IMR-90 (cell line): ENCODE measurements around the gene RTKN. TPM values are rescaled to one million over a fixed set of nuclear protein-coding genes. Genes with fewer than 3 reads are reported as not detected.

Experiments used
- ATAC-seq: fragments of 200-7000 bp; cut with Tn5 transposase; 2 replicates; pipeline ENCODE4 v1.9.1; 2020; ENCODE audit warnings: low read depth, mild to moderate bottlenecking, moderate library complexity
- BruUV-seq: library from RNA; stranded (reverse); fragments of 400-500 nt; replicated peaks from 2 replicates; lab custom pipeline; 2021; lab: Mats Ljungman, UMichigan
- CTCF ChIA-PET: fragments of 300-600 bp; formaldehyde crosslinking; extraction: SDS; loops from one replicate; lab custom pipeline; 2021; ENCODE audit warnings: antibody characterized with exemption; lab: Yijun Ruan, JAX
- POLR2A ChIA-PET: fragments of 300-600 bp; sonication (Branson Sonifier 250); formaldehyde crosslinking; loops from one replicate; lab custom pipeline; 2022; ENCODE audit warnings: antibody characterized with exemption; ENCODE audit not compliant: unreplicated experiment; lab: Charles Lee
- DNase-seq: peaks from one replicate; pipeline ENCODE4 v3.0.0; 2013
- H2AFZ ChIP-seq: replicated peaks from 2 replicates; pipeline ENCODE3; 2013; ENCODE audit warnings: low read length, mild to moderate bottlenecking; ENCODE audit not compliant: poor library complexity
- H2AK5ac ChIP-seq: 2 replicates; pipeline ENCODE4 v1.6.1; 2013; ENCODE audit warnings: low read depth, low read length, inconsistent platforms
- H2AK9ac ChIP-seq: replicated peaks from 2 replicates; pipeline ENCODE3; 2013; ENCODE audit warnings: mild to moderate bottlenecking, low read depth, low read length, moderate library complexity; ENCODE audit not compliant: poor library complexity
- H2BK120ac ChIP-seq: 2 replicates; pipeline ENCODE4 v1.6.1; 2013; ENCODE audit warnings: low read depth, low read length, inconsistent platforms
- H2BK15ac ChIP-seq: 3 replicates; pipeline ENCODE4 v1.6.1; 2013; ENCODE audit warnings: low read depth, low read length, inconsistent platforms
- H2BK20ac ChIP-seq: 2 replicates; pipeline ENCODE4 v1.6.1; 2013; ENCODE audit warnings: low read depth, mild to moderate bottlenecking, inconsistent platforms, low read length, moderate library complexity
- H2BK5ac ChIP-seq: 2 replicates; pipeline ENCODE4 v1.6.1; 2013; ENCODE audit warnings: mild to moderate bottlenecking, low read depth, low read length, inconsistent platforms; ENCODE audit not compliant: poor library complexity, severe bottlenecking
- H3K14ac ChIP-seq: replicated peaks from 2 replicates; pipeline ENCODE4 v1.6.1; 2013; ENCODE audit warnings: low read depth, low read length, inconsistent platforms
- H3K18ac ChIP-seq: 2 replicates; pipeline ENCODE4 v1.6.1; 2013; ENCODE audit warnings: low read depth, low read length, control low read depth
- H3K23ac ChIP-seq: 2 replicates; pipeline ENCODE4 v1.6.1; 2013; ENCODE audit warnings: low read depth, low read length, inconsistent platforms
- H3K27ac ChIP-seq: 2 replicates; pipeline ENCODE4 v1.5.1; 2013; ENCODE audit warnings: mild to moderate bottlenecking, control low read depth, low read length; ENCODE audit not compliant: insufficient read depth
- H3K27me3 ChIP-seq: 2 replicates; pipeline ENCODE4 v1.6.1; 2013; ENCODE audit warnings: low read length; ENCODE audit not compliant: control insufficient read depth, insufficient read depth
- H3K36me3 ChIP-seq: 2 replicates; pipeline ENCODE4 v1.6.1; 2013; ENCODE audit warnings: low read length, mixed read lengths; ENCODE audit not compliant: control insufficient read depth, insufficient read depth
- H3K4ac ChIP-seq: 2 replicates; pipeline ENCODE4 v1.6.1; 2013; ENCODE audit warnings: low read depth, low read length, inconsistent platforms
- H3K4me1 ChIP-seq: 2 replicates; pipeline ENCODE4 v1.6.1; 2013; ENCODE audit warnings: low read length, mixed read lengths; ENCODE audit not compliant: control insufficient read depth, insufficient read depth
- H3K4me2 ChIP-seq: 2 replicates; pipeline ENCODE4 v1.6.1; 2013; ENCODE audit warnings: low read depth, mild to moderate bottlenecking, control low read depth, low read length, moderate library complexity
- H3K4me3 ChIP-seq: 2 replicates; pipeline ENCODE4 v1.5.1; 2013; ENCODE audit warnings: low read depth, mild to moderate bottlenecking, control low read depth, low read length, moderate library complexity; ENCODE audit not compliant: insufficient read depth
- H3K56ac ChIP-seq: 2 replicates; pipeline ENCODE4 v1.6.1; 2013; ENCODE audit warnings: low read length, inconsistent platforms; ENCODE audit not compliant: insufficient read depth; ENCODE audit errors: extremely low read depth
- H3K79me1 ChIP-seq, 2 experiments: 2 replicates each; pipeline ENCODE4 v1.6.1; 2013; ENCODE audit warnings: low read length in 2 of 2, inconsistent platforms in 1 of 2, low read depth in 1 of 2
- H3K9ac ChIP-seq: 2 replicates; pipeline ENCODE4 v1.6.1; 2013; ENCODE audit warnings: low read depth, low read length, control low read depth
- H3K9me1 ChIP-seq: 2 replicates; pipeline ENCODE4 v1.6.1; 2013; ENCODE audit warnings: low read length, inconsistent platforms; ENCODE audit not compliant: insufficient read depth
- H3K9me3 ChIP-seq: 2 replicates; pipeline ENCODE4 v1.6.1; 2013; ENCODE audit warnings: low read length; ENCODE audit not compliant: control insufficient read depth, insufficient read depth
- H4K20me1 ChIP-seq: 2 replicates; pipeline ENCODE4 v1.6.1; 2013; ENCODE audit warnings: low read length, inconsistent platforms; ENCODE audit not compliant: insufficient read depth
- H4K5ac ChIP-seq: 2 replicates; pipeline ENCODE4 v1.6.1; 2013; ENCODE audit warnings: mild to moderate bottlenecking, low read depth, low read length, control low read depth
- H4K8ac ChIP-seq, 2 experiments: 2 replicates each; pipeline ENCODE4 v1.6.1; 2013; ENCODE audit warnings: low read depth in 2 of 2, low read length in 2 of 2, control low read depth in 1 of 2, inconsistent platforms in 1 of 2
- H4K91ac ChIP-seq: 2 replicates; pipeline ENCODE4 v1.6.1; 2013; ENCODE audit warnings: low read depth, low read length, inconsistent platforms; ENCODE audit not compliant: insufficient read depth
- BHLHE40 ChIP-seq: fragments of 150-350 bp; IDR thresholded peaks from 2 replicates; pipeline ENCODE4 v1.6.1; 2016; ENCODE audit warnings: mild to moderate bottlenecking, low read depth, low read length
- MAFK ChIP-seq: IDR thresholded peaks from 2 replicates; pipeline ENCODE4 v1.6.1; 2012; ENCODE audit warnings: low read depth, low read length, improper control_type of control experiment
- MAZ ChIP-seq: IDR thresholded peaks from 2 replicates; pipeline ENCODE4 v1.6.1; 2012; ENCODE audit warnings: low read depth, mild to moderate bottlenecking, low read length, improper control_type of control experiment, moderate library complexity, borderline replicate concordance
- NFE2L2 ChIP-seq: fragments of 150-350 bp; IDR thresholded peaks from 2 replicates; pipeline ENCODE4 v1.6.1; 2016; ENCODE audit warnings: low read depth, mild to moderate bottlenecking, low read length
- WGBS, 2 experiments: methylation state at CpG; one replicate each; pipeline versions ENCODE4 v1.1.5 to v1.1.7; 2013; ENCODE audit warnings: missing lambda C conversion rate in 2 of 2; ENCODE audit not compliant: insufficient read length in 1 of 2; ENCODE audit errors: extremely low coverage in 2 of 2; 5-methylcytosine and 5-hydroxymethylcytosine counted together
- dilution Hi-C: fragments of 300-500 bp; cut with HindIII; formaldehyde crosslinking; loops from one replicate; pipeline ENCODE4 v1.14.3; 2018; ENCODE audit warnings: low sequenced_read_pairs; ENCODE audit not compliant: unreplicated experiment
- in situ Hi-C: fragments of 300-500 bp; cut with MboI; formaldehyde crosslinking; loops from 3 replicates; pipeline ENCODE4 v1.14.3; 2019; ENCODE audit warnings: low sequenced_read_pairs, inconsistent platforms, mixed read lengths
- intact Hi-C: fragments of 100-400 bp; cut with micrococcal nuclease; formaldehyde crosslinking; loops from 2 replicates; pipeline ENCODE4 v1.10.0; 2022
- polyA plus RNA-seq, 3 experiments: library from polyadenylated mRNA; depleted of rRNA; stranded (reverse); fragments of >200 nt; gene quantifications; 2 replicates each; pipeline ENCODE4 v1.2.3, GENCODE V29; 2012; ENCODE audit warnings: low replicate concordance in 1 of 3
- total RNA-seq: library from RNA; depleted of rRNA; stranded (reverse); fragments of >200 nt; gene quantifications from 2 replicates; pipeline ENCODE4 v1.2.3, GENCODE V29; 2012
- TF ChIP-seq, protein P1 (sequence below): conservative IDR thresholded peaks from 2 replicates; pipeline ENCODE4 v1.5.1; 2012; ENCODE audit warnings: mild to moderate bottlenecking, low read depth, low read length, improper control_type of control experiment
- TF ChIP-seq, protein P2 (sequence below): fragments of 150-350 bp; IDR thresholded peaks from 2 replicates; pipeline ENCODE4 v1.6.1; 2017; ENCODE audit warnings: mild to moderate bottlenecking, antibody characterized with exemption, low read length, low read depth

RTKN gene
- total and polyA plus RNA-seq, 2 of the 4 experiments (the other 2 are of a cell fraction) = 11.1 to 19.7 TPM

DNA sequence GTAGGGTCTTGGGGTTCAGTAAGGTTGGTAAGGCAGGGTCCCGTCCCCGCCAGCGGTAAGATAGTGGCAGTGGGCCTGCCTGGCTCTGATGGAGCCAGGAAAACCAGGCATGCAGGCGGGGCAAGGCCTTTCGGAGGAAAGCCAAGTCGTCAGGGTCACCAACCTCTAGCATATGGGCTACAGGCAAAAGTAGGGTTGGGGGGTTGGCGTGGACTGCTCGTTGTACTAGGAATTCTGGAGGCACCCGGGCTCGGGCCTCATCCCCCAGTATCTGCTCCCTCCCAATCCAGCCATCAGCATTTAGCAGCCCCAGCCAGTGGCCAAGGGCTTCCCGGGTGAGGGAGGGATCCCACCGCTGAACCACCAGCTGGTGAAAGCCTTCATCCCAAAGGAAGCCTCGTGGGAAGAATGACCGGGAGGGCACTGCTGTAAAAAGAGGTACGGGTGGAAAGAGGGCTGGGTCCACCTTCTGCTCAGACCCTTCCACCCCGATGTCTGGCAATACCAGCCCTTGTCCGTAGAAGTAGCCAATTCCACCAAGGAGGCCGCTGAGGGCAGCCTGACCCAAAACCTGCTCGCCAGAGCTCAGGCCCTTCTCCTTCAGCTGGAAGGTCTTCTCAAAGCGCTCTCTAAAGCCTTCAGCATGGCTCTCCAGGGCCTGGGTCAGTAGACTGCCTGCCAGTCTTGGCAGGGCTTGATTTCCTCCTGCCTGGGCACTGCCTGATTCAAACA, 20.5 kb upstream of the RTKN start:
- no peak overlapping the region for H2AK5ac ChIP-seq
- H4K5ac ChIP-seq = no peak overlapping the region
- no peak overlapping the region for H3K27ac ChIP-seq
- H4K8ac ChIP-seq = no peak overlapping the region
- no peak overlapping the region for H3K9ac ChIP-seq
- no peak overlapping the region for H3K18ac ChIP-seq
- CTCF ChIA-PET = no interaction called here
- dilution Hi-C loops (no loop called here), intact Hi-C loops (no loop called here), in situ Hi-C loops (no loop called here)
- no peaks in the 10 kb centered on the region for H3K9me1 ChIP-seq
- H4K91ac ChIP-seq = no peak overlapping the region
- POLR2A ChIA-PET = no interaction called here
- BruUV-seq = TSS peak; percentile 57
- no peak for ATAC-seq
- H3K14ac ChIP-seq = no peak overlapping the region
- no peak overlapping the region for H2BK5ac ChIP-seq
- H3K56ac ChIP-seq = no peak overlapping the region
- no peak overlapping the region for H3K4me2 ChIP-seq
- no peak for TF ChIP-seq BHLHE40
- TF ChIP-seq MAZ = no peak
- TF ChIP-seq MAFK = no peak
- TF ChIP-seq NFE2L2 = no peak
- TF ChIP-seq, protein P1, sequence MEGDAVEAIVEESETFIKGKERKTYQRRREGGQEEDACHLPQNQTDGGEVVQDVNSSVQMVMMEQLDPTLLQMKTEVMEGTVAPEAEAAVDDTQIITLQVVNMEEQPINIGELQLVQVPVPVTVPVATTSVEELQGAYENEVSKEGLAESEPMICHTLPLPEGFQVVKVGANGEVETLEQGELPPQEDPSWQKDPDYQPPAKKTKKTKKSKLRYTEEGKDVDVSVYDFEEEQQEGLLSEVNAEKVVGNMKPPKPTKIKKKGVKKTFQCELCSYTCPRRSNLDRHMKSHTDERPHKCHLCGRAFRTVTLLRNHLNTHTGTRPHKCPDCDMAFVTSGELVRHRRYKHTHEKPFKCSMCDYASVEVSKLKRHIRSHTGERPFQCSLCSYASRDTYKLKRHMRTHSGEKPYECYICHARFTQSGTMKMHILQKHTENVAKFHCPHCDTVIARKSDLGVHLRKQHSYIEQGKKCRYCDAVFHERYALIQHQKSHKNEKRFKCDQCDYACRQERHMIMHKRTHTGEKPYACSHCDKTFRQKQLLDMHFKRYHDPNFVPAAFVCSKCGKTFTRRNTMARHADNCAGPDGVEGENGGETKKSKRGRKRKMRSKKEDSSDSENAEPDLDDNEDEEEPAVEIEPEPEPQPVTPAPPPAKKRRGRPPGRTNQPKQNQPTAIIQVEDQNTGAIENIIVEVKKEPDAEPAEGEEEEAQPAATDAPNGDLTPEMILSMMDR = no peak
- TF ChIP-seq, protein P2, sequence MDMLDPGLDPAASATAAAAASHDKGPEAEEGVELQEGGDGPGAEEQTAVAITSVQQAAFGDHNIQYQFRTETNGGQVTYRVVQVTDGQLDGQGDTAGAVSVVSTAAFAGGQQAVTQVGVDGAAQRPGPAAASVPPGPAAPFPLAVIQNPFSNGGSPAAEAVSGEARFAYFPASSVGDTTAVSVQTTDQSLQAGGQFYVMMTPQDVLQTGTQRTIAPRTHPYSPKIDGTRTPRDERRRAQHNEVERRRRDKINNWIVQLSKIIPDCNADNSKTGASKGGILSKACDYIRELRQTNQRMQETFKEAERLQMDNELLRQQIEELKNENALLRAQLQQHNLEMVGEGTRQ = no peak
- WGBS, 2 experiments = 89% methylated on average over 6 of the region's 20 CpGs; no CpG with 5 or more reads in 1 of the 2 experiments
- H2BK20ac ChIP-seq = no peak overlapping the region
- H3K27me3 ChIP-seq = no peaks in the 10 kb centered on the region
- no peaks in the 10 kb centered on the region for H3K9me3 ChIP-seq
- no peaks in the 10 kb centered on the region for H4K20me1 ChIP-seq
- H2BK120ac ChIP-seq = no peak overlapping the region
- peaks cover 21% of the 10 kb centered on the region for H3K36me3 ChIP-seq
- no peak overlapping the region for H2AFZ ChIP-seq
- H3K23ac ChIP-seq = no peak overlapping the region
- H3K4ac ChIP-seq = no peak overlapping the region
- peaks cover 13 to 56% of the 10 kb centered on the region in 2 experiments; a peak in 3 of 4 replicates for H3K79me1 ChIP-seq
- DNase-seq = no peak
- H2BK15ac ChIP-seq = no peak overlapping the region
- no peak overlapping the region for H3K4me3 ChIP-seq
- H3K4me1 ChIP-seq = peaks cover 5% of the 10 kb centered on the region
- H2AK9ac ChIP-seq = peak overlapping the region; percentile 29
